ENCODE results near the gene RBL1.

- peak; percentile 93 for TF ChIP-seq POLR2A (IDR thresholded peaks at IDR 0.05)
- TF ChIP-seq CTCF (IDR thresholded peaks at IDR 0.05) = peak in 2 of 4 experiments; percentile 47 to 59
Observed at GRCh38 chr20:36951198-36951978, 144.4 kb downstream of the RBL1 start, which contains the start of gene SAMHD1.
